NB4 (cell line): ENCODE measurements around the gene MASP1.

Source experiments
- MAX ChIP-seq: IDR thresholded peaks from 2 replicates; pipeline ENCODE4 v1.6.1; 2011; ENCODE audit warnings: low read depth, low read length
- MYC ChIP-seq: IDR thresholded peaks from 2 replicates; pipeline ENCODE4 v1.6.1; 2011; ENCODE audit warnings: low read depth, low read length
- POLR2A ChIP-seq: IDR thresholded peaks from 2 replicates; pipeline ENCODE4 v1.6.1; 2011; ENCODE audit warnings: mild to moderate bottlenecking; ENCODE audit not compliant: insufficient read length; ENCODE audit errors: extremely low read depth
- TF ChIP-seq, protein P1 (sequence below): IDR thresholded peaks from one replicate; pipeline ENCODE4 v1.5.1; 2012; ENCODE audit warnings: low read depth, low read length

DNA sequence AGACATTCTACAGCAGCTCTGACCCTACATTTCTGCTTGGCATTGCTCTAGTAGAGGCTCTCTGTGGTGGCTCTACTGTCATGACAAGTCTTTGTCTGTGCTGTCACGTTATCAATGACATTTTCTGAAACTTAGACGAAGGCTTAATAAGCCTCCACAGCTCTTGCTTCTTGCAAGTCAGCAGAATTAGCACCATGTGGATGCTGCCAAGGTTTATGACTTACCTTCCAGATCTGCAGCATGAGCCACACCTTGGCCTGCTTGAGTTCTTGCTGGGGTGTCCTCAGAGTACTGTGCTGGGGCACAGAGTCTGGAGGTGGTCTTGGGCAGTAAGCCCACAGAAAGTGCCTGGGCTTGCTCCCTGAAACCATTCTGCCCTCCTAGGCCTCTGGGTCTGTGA lies 84.5 kb downstream of the MASP1 start:
- TF ChIP-seq, protein P1, sequence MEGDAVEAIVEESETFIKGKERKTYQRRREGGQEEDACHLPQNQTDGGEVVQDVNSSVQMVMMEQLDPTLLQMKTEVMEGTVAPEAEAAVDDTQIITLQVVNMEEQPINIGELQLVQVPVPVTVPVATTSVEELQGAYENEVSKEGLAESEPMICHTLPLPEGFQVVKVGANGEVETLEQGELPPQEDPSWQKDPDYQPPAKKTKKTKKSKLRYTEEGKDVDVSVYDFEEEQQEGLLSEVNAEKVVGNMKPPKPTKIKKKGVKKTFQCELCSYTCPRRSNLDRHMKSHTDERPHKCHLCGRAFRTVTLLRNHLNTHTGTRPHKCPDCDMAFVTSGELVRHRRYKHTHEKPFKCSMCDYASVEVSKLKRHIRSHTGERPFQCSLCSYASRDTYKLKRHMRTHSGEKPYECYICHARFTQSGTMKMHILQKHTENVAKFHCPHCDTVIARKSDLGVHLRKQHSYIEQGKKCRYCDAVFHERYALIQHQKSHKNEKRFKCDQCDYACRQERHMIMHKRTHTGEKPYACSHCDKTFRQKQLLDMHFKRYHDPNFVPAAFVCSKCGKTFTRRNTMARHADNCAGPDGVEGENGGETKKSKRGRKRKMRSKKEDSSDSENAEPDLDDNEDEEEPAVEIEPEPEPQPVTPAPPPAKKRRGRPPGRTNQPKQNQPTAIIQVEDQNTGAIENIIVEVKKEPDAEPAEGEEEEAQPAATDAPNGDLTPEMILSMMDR: no peak
- no peak for TF ChIP-seq POLR2A
- TF ChIP-seq MYC: no peak
- TF ChIP-seq MAX: no peak
